Astrocyte (in vitro differentiated cells and primary cell): Measurements from ENCODE around the gene MRPL33.

Experiments used
- EZH2 ChIP-seq: IDR thresholded peaks from 2 replicates; pipeline ENCODE4 v1.6.1; 2012; ENCODE audit warnings: mild to moderate bottlenecking, low read length, inconsistent platforms; ENCODE audit not compliant: insufficient read depth
- TF ChIP-seq, protein P1 (sequence below): IDR thresholded peaks from 2 replicates; pipeline ENCODE4 v1.5.1; 2011; ENCODE audit warnings: low read depth, mild to moderate bottlenecking, inconsistent platforms, low read length, moderate library complexity; ENCODE audit not compliant: insufficient read depth

DNA sequence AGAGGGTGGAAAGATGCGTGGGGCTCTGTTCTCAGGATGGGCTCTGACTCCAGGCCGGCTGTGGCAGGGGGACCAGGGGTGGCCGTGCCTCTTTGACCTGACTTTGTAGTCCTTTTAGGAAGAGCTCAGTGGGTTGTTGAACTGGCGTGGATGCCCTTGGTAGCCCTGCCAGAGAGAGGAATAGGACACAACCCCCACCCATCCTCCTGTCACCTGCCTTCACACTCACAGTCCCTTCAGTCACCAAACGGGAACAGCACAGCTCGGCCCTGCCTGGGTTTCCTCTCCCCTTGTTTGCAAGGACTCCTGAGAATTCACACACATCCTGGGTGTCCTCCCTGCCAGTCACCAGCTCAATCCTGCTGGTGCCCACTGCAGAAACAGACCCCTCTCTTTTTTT, 20.1 kb upstream of the MRPL33 start:
- TF ChIP-seq, protein P1, sequence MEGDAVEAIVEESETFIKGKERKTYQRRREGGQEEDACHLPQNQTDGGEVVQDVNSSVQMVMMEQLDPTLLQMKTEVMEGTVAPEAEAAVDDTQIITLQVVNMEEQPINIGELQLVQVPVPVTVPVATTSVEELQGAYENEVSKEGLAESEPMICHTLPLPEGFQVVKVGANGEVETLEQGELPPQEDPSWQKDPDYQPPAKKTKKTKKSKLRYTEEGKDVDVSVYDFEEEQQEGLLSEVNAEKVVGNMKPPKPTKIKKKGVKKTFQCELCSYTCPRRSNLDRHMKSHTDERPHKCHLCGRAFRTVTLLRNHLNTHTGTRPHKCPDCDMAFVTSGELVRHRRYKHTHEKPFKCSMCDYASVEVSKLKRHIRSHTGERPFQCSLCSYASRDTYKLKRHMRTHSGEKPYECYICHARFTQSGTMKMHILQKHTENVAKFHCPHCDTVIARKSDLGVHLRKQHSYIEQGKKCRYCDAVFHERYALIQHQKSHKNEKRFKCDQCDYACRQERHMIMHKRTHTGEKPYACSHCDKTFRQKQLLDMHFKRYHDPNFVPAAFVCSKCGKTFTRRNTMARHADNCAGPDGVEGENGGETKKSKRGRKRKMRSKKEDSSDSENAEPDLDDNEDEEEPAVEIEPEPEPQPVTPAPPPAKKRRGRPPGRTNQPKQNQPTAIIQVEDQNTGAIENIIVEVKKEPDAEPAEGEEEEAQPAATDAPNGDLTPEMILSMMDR: no peak
- TF ChIP-seq EZH2: no peak
